Embryonic facial prominence (tissue), 1 donor: ENCODE data around the gene EHBP1.

Source experiments
- DNase-seq: peaks from one replicate; pipeline ENCODE4 v3.0.0-alpha.2; 2016; ENCODE audit errors: extremely low spot score

EHBP1 gene

DNA sequence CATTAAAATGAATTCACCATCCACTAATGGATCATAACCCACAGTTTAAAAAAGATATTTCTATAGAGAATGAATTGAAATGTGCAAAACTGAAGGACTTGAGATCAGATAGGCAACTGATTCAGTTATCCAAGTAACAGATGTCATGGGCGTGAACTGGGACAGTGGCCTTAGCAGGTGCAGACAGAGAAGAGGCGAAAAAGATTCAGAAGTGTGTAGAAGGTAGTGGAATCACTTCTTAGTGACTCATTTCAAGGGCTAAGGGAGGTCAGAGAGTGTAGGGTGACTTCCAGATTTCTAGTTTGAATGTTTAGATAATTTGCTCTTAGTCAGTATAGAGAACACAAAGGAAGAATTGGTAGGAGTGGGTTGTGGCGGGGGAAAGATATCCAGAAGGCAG is 79.7 kb downstream of the EHBP1 start:
- no peak for DNase-seq

DNA sequence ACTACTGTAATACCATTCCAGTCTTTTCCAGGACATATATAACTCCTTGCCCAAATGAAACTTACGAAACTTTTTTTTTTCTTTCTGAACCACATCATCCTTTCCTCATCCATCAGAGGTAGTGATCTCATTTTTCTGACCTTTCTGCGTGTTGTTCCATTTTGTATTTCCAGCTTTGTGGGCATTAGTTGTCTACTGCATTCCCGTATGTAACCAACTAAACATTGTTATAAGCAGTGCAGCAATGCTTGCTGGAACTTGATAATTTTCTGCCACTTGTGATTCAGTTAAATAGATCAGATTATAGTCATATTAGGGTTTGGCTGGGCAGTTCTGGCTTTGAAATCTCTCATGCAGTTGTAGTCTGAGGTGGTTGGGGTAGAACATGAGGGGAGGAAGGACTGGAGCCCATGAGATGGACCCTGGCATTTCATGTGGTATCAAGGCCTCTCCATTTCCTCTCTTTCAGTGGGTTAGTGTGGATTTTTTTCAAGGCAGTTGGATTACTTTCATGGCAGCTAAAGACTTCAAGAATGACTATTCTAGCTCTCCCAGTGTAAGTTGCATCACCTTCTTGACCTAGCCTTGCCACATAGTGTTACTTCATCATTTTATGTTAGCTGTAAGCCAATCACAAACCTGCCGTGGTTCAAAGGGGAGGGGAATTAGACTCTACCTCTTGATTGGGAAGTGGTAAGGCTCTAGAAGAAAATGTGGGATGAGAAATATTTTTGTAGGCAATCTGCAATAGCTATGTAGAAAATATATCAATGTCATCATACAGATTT is 80.5 kb downstream of the EHBP1 start:
- no peak for DNase-seq

DNA sequence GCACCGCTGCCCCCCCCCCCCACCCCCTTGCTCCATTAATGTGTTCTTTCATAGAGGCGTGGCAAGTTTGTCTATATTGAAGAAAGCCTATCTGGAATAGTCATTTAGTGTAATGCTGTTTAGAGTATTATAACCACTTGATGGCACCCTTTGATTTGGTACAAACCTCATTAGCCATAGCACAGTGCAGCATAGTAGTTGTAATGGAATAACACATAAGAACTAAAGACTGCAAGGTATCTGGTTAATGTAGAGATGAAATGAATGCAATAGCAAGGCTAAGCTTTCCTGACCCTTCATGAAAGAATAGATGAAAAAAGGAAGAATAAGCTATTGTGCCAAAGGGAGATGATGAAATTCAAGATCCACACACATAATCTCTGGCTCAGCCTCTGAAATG is 81.9 kb downstream of the EHBP1 start:
- no peak for DNase-seq

- DNase-seq = no peak
These were observed 84.0 kb downstream of the EHBP1 start for GRCh38 chr2:62789518-62789917.

- no peak for DNase-seq
These were observed 84.4 kb downstream of the EHBP1 start for GRCh38 chr2:62789918-62790317.

DNA sequence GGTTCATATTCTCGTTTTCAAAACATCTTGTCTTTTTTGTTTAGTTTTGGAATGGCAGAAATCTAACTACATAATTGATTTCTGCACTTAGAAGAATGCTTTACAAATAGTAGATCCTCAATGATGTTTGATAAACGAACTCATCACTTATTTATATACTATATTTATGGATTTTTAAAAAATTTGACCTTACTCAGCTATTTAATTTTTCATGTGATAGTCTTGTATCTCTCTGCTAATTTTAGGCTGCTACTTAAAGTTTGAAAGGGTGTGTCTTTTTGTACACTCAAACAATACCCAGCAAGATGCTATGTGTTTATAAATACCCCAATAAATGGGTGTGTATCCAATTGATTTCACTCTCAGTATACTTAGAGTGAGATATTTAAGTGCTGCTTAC is 86.9 kb downstream of the EHBP1 start:
- DNase-seq = no peak

- DNase-seq = no peak
These were observed 87.7 kb downstream of the EHBP1 start for GRCh38 chr2:62793213-62793612.

- no peak for DNase-seq
These were observed 89.3 kb downstream of the EHBP1 start for GRCh38 chr2:62794791-62795190.

DNA sequence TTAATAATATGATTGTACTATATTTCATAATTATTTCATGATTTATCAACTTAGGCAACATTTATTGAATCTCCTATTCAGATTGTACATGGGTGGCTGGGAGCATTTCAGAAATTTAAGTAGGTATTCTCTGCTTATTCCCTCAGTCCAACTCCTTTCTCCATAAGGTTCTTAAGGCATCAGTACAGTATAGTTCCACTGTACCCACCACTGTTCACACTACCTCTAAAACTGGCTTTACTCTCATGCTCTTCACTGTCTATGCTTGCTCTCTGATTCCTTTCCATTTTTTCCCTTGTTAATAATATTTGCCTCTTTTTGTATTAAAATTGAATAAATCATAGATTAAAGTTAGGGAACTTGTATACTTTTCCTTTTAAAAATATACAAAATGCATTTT is 89.8 kb downstream of the EHBP1 start:
- DNase-seq = no peak

DNA sequence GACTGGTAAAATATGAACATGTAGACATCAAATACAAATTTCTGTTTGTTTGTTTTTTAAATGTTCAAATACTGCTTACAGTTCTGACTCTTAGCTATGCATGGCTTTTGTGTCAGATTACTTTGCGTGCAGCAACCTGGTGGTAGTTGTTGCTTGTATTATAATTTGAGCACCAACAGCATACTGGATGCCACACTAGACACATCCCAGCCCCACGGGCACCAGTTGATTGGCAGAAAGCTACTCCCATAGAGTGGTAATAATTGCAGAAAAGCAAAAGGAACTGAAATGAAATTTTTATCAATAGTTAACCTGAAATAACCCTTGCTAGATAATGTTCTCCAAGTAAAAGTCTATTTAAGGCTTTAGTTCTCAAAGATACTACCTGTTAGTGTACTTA is 91.6 kb downstream of the EHBP1 start:
- DNase-seq = no peak

DNA sequence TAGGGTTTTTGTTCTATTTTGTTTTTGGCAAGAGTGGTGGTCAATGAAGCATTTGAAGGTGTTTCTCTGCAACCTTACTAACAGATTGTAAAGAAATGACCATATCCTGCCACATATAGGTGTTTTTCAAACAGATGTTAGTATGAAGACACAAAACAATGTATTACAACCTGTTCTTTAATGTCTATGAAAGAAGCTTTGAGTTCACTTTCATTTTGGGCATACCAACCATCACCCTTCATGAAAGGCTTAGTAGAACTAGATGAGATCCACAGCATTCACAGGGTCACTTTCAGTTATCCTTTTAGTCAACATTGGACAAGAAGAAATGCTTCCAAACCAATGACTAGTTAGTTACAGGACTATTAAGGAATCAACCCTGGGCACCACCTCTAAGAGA is 95.1 kb downstream of the EHBP1 start:
- no peak for DNase-seq

- no peak for DNase-seq
These were observed 95.6 kb downstream of the EHBP1 start for GRCh38 chr2:62801110-62801509.

DNA sequence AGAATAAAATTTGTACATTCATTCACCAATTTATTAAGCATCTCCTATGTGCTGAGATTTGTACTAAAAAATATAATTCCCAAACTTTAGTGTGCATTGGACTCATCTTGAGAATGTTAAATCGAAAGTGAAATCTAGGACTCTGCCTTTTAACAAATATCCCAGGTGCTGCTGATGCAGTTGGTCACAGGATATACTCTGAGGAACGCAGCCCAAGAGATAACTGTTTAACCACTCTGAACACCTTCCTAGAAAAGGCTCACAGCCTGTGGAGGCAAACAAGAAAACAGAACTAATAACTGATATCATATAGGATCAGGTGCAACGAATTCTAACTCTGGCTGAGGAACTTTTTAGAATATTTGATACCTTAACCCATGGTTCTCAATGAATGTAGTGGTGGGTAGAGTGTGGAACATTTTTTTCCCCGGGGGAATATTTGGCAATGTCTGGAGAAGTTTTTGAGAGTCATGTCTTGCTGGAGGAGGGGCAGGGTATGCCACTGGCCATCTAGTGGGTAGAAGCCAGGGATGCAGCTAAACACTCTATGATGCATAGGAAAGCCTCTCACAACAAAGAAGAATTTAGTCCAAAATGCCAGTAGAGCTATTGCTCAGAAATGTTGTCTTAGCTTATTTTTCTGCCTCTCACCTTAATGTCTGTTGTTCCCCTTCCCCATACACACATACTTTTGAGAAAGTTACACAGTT is 96.5 kb downstream of the EHBP1 start:
- no peak for DNase-seq

GRCh38 chr2:62803961-62804360 is 98.4 kb downstream of the EHBP1 start:
- DNase-seq = no peak

- no peak for DNase-seq
These were observed 100.7 kb downstream of the EHBP1 start for GRCh38 chr2:62806231-62806630.

- DNase-seq = no peak
These were observed 103.0 kb downstream of the EHBP1 start for GRCh38 chr2:62808554-62808953.

DNA sequence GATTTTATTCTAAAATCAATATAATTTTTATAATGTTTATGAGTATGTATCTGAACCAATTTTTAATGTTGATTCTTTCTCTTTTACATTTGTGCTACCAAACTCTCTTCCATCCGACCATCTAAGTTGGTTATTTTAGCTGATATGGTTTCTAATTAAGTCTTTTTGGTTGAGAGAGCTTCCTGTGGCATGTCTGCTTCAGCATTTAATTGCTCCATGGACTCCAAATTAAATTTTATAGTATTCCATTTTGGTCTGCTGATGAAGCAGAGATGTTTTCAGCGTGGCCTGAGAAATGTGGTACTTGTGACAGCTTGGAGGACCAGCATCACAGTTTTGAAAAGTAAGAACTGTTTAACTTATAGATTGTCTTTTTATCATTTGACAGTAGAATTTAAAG is 105.6 kb downstream of the EHBP1 start:
- DNase-seq = no peak

DNA sequence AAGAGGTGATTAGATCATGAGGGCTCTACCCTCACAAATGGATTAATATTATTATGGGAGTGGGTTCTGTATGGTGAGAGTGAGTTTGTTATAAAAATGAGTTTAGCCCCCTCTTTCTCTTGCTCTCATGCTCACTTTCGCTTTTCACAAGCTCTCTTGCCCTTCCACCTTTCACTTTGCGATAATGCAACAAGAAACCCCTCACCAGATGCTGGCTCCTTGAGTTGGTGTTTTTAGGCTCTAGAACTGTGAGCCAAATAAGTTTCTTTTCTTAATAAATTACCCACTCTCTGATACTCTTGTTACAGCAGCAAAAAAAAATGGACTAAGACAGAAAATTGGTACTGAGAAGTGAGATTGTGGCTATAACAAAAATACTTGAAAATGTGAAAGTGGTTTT is 106.5 kb downstream of the EHBP1 start:
- DNase-seq = no peak

GRCh38 chr2:62812921-62813825 is 107.7 kb downstream of the EHBP1 start:
- no peak for DNase-seq

DNA sequence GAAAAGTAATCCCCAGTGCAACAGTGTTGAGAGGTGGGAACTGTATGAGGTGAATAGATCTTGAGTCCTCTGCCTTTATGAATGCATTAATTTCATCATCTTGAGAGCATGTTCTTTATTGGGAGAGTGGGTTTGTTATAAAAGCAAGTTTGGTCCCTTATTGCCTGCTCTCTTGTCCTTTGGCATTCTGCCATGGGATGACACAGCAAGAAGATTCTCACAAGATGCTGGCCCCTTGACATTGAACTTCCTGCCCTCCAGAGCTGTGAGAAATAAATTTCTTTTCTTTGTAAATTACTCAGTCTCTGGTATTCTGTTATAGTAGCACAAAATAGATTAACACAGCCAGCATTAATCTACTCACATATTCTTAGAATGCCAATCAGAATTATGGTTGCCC is 108.6 kb downstream of the EHBP1 start:
- DNase-seq = no peak

- DNase-seq = no peak
These were observed 111.8 kb downstream of the EHBP1 start for GRCh38 chr2:62817348-62817747.

- DNase-seq = no peak
These were observed 112.6 kb downstream of the EHBP1 start for GRCh38 chr2:62817995-62818713.
